ENCODE results near the gene LAMB2.

The LAMB2 gene

DNA sequence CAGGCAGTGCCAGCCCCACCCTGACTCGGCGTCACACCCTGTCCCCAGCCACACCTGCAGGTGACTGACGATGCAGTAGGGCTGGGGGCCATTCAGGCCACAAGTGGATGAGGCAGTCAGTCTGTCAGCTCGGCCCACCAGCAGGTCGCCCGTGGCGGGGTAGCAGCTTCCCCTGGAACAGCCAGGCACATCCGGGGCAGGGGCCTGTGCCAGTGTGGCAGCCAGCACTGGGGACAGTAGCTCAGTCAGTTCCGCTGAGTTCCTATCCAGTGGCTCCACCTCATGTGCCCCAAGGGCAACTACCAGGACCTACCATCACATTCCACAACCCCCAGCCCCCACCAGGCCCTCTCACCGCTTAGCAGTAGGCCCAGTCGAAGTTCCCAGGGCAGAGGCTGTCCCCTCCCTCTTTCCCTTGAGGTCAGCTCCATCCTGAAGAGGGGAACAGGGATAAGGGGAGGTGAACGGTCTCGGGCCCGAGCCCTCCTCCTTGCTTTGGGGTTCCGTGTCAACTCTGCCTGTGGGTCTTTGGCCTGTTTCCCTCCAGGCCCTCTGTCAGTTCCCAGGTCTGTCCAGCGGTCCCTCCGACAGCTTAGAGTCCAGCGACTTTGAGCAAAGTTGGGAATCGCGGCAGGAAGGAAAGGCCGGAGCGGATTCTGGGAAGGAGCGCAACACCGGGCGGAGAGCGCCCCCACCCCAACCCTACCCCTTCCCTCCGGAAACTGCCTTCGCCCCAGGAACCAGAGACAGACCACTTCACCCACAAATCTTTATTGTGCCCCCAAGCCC is at the start of gene LAMB2:
Gene LAMB2 (minus strand): TSS at position 614 of the 789 bp plus-strand sequence. CDS start 183 bp downstream, at position 431.
- TF ChIP-seq, protein P1, sequence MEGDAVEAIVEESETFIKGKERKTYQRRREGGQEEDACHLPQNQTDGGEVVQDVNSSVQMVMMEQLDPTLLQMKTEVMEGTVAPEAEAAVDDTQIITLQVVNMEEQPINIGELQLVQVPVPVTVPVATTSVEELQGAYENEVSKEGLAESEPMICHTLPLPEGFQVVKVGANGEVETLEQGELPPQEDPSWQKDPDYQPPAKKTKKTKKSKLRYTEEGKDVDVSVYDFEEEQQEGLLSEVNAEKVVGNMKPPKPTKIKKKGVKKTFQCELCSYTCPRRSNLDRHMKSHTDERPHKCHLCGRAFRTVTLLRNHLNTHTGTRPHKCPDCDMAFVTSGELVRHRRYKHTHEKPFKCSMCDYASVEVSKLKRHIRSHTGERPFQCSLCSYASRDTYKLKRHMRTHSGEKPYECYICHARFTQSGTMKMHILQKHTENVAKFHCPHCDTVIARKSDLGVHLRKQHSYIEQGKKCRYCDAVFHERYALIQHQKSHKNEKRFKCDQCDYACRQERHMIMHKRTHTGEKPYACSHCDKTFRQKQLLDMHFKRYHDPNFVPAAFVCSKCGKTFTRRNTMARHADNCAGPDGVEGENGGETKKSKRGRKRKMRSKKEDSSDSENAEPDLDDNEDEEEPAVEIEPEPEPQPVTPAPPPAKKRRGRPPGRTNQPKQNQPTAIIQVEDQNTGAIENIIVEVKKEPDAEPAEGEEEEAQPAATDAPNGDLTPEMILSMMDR (IDR thresholded peaks at IDR 0.05; ENCODE audit: borderline replicate concordance, insufficient read depth, low read depth, low read length), result no peak
- no peak within 1 kb of the TSS for H3K4me3 ChIP-seq (ENCODE audit: low read depth, low read length)

DNA sequence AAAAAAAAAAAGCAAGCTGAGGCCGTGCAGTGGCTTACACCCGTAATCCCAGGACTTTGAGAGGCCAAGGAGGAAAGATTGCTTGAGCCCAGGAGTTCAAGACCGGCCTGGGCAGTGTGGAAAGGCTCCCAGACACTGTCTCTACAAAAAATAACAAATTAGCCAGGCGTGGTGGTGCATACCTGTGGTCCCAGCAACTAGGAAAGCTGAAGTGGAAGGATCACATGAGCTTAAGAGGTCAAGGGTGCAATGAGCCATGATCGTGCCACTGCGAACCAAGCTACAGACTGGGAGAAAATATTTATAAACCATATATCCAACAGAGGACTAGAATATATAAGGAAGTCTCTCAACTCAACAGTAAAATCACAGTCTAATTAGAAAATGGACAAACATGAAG is 48.5 kb upstream of the LAMB2 start:
- TF ChIP-seq, protein P1 (IDR thresholded peaks at IDR 0.05; ENCODE audit: borderline replicate concordance, insufficient read depth, low read depth, low read length), result no peak
- H3K4me3 ChIP-seq (ENCODE audit: low read depth, low read length), result no peak overlapping the region

DNA sequence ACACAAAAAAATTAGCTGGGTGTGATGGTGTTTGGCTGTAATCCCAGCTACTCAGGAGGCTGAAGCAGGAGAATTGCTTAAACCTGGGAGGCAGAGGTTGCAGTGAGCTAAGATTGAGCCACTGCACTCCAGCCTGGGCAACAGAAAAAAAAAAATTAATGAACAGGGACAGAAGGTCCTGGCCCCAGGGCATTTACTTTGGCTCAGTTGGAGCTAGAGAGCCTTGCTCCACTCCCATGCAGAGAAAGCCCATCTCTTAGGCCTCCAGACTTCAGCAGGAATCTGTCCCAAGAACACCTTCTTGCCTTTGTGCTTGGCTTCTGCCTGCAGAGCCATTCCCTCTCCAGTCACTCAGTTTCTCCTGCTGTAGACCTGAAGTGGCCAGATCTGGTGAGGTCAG is 47.3 kb upstream of the LAMB2 start:
- TF ChIP-seq, protein P1 (IDR thresholded peaks at IDR 0.05; ENCODE audit: borderline replicate concordance, insufficient read depth, low read depth, low read length), result no peak
- H3K4me3 ChIP-seq (ENCODE audit: low read depth, low read length), result no peak overlapping the region

DNA sequence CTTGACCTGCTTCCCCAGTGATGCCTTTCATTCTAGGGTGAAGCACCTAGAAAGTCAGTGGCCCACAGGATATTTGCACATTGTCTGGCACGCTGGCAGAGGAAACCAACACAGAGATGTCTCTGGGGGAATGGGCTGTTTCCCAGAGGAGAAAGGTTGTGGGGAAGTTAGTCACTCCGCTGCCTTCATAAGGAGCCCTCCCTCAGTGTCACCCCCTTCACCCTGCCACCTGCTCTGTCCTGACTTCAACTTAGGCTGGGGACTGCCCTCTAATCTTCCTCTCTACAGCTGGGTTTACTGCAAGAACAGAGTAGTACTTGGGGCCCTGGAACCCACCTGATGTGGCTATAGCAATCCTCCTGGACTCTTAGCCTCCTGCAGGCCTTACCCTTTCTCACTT is 44.2 kb upstream of the LAMB2 start:
- no peak overlapping the region for H3K4me3 ChIP-seq (ENCODE audit: low read depth, low read length)
- TF ChIP-seq, protein P1 (IDR thresholded peaks at IDR 0.05; ENCODE audit: borderline replicate concordance, insufficient read depth, low read depth, low read length), result no peak

DNA sequence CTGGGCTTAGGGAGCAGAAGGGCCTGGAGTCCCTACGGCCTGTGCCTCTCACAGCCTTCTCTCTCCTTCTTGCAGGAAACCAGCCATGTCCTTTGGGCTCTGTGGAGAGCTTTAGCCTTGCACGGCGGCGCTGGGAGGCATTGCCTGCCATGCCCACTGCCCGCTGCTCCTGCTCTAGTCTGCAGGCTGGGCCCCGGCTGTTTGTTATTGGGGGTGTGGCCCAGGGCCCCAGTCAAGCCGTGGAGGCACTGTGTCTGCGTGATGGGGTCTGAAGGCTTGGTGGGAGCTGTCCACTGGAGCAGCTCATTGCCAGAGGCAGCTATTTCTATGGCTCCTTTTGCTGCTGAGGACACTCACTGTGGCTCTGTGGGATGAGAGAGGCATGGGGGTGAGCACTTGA is 42.7 kb upstream of the LAMB2 start:
- TF ChIP-seq, protein P1 (IDR thresholded peaks at IDR 0.05; ENCODE audit: borderline replicate concordance, insufficient read depth, low read depth, low read length), result no peak
- no peak overlapping the region for H3K4me3 ChIP-seq (ENCODE audit: low read depth, low read length)

DNA sequence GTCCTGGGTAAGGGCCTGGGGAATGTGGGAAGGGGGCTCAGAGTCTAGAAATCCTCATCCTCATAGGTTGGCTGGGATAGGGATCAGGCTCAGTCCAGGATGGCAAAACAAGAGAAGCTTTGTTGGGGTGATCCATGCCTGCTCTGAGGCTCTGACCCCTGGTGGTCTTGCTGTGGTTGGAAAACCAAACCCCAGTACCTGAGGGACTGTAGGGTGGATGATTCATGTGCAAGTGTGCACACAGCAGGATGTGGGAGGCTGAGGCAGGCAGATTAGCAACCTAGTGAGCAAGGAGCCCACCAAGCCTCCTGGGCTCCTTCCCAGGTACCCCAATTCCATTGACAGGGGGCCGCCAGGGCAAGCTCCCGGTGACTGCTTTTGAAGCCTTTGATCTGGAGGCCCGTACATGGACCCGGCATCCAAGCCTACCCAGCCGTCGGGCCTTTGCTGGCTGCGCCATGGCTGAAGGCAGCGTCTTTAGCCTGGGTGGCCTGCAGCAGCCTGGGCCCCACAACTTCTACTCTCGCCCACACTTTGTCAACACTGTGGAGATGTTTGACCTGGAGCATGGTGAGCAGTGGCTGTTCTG is 41.6 kb upstream of the LAMB2 start:
- TF ChIP-seq, protein P1 (IDR thresholded peaks at IDR 0.05; ENCODE audit: borderline replicate concordance, insufficient read depth, low read depth, low read length), result no peak
- H3K4me3 ChIP-seq (ENCODE audit: low read depth, low read length), result no peak overlapping the region

DNA sequence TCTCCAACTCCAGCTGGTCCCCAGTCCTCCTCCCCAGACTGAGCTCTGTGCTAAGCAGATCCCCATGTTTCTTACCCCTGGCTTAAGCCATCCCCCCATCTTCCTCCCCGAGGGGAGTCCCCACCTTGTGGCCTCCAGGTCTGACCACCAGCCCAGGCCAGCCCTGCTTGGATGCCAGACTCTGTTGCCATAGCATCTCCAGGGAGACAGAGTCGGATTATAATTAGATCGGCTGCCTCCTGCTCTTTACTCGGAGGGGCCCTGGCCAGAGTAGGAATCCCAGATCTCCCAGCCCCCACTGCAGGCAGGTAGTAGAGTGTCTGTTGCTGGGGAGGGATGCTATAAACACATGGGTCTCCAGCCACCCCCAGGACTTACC is 40.9 kb upstream of the LAMB2 start:
- H3K4me3 ChIP-seq (ENCODE audit: low read depth, low read length), result no peak overlapping the region
- TF ChIP-seq, protein P1 (IDR thresholded peaks at IDR 0.05; ENCODE audit: borderline replicate concordance, insufficient read depth, low read depth, low read length), result no peak
